ENCODE data around the gene TFEB.

- TF ChIP-seq CTCF (IDR thresholded peaks at IDR 0.05) (no peak), ZFX (IDR thresholded peaks at IDR 0.05; ENCODE audit: borderline replicate concordance) (no peak)
Measured at GRCh38 chr6:41743406-41744235, 8.2 kb upstream of the TFEB start.

Data from 22Rv1 (cell line).